Ovary (tissue), 9 donors: Measurements from ENCODE around the gene MRAP2. TPM values are rescaled to one million over a fixed set of nuclear protein-coding genes. Genes with fewer than 3 reads are reported as not detected.

Experiments
- DNase-seq, 5 donors: peaks; one replicate each; pipeline ENCODE4 v3.0.0-alpha.2; 2019 to 2020
- H3K27ac ChIP-seq, 2 donors: fragments of 200-600 bp; one replicate each; pipeline versions ENCODE4 v1.5.1 to v1.8.0; 2019 to 2022
- H3K27me3 ChIP-seq: fragments of 200-600 bp; one replicate; pipeline ENCODE4 v1.8.0; 2022
- H3K36me3 ChIP-seq: fragments of 200-600 bp; sonication (generic); one replicate; pipeline ENCODE4 v1.5.1; 2019
- H3K4me1 ChIP-seq: one replicate; pipeline ENCODE4 v1.8.1; 2013; ENCODE audit warnings: mild to moderate bottlenecking, moderate library complexity; ENCODE audit not compliant: insufficient read depth
- H3K4me3 ChIP-seq: fragments of 200-600 bp; sonication (generic); one replicate; pipeline ENCODE4 v1.5.1; 2017
- H3K9me3 ChIP-seq, 2 donors: fragments of 200-600 bp in 1 of 2; sonication (generic) in 1 of 2; one replicate each; pipeline versions ENCODE4 v1.5.1 to v1.8.1; 2013 to 2019; ENCODE audit warnings: mild to moderate bottlenecking in 1 of 2, moderate library complexity in 1 of 2
- CTCF ChIP-seq, 3 donors: fragments of 450-650 bp in 2 of 3; fragments of 200-600 bp in 1 of 3; IDR thresholded peaks; one replicate each; pipeline versions ENCODE4 v1.5.1 to v1.8.0; 2016 to 2022; ENCODE audit warnings: antibody characterized with exemption in 3 of 3, mild to moderate bottlenecking in 1 of 3
- EP300 ChIP-seq: sonication (generic); formaldehyde crosslinking; IDR thresholded peaks from one replicate; pipeline ENCODE4 v1.6.1; 2017; ENCODE audit warnings: antibody characterized with exemption
- POLR2A ChIP-seq: fragments of 450-650 bp; IDR thresholded peaks from one replicate; pipeline ENCODE4 v1.6.1; 2017; ENCODE audit warnings: antibody characterized with exemption, mild to moderate bottlenecking, moderate library complexity
- WGBS, 3 donors: extraction: QIAGEN DNeasy Blood & Tissue Kit in 1 of 3; methylation state at CpG; one replicate each; pipeline versions ENCODE4 v1.1.5 to v1.1.7; 2013 to 2017; 5-methylcytosine and 5-hydroxymethylcytosine counted together
- intact Hi-C, 4 donors: fragments of 100-400 bp; cut with DNase I; formaldehyde crosslinking; loops; one replicate each; pipeline versions ENCODE4 v1.11.0 to v1.15.1; 2022 to 2023
- polyA plus RNA-seq, 2 donors: library from polyadenylated mRNA; stranded (reverse); fragments of 200-250 nt in 1 of 2; fragments of 350-450 nt in 1 of 2; fragmentation: Illumina TruSeq in 1 of 2; extraction: RNeasy Lipid Tissue Mini Kit (QIAGEN cat#74804) in 1 of 2; gene quantifications; one replicate each; pipeline ENCODE4 v1.2.3, GENCODE V29; 2013 to 2014
- total RNA-seq, 7 donors: library from RNA; depleted of rRNA in 2 of 7; stranded (reverse); fragments of >200 nt in 2 of 7; fragmentation: NEBNext Ultra II Directional in 3 of 7; extraction: Animal tissue kit (Norgen Biotek cat#: 25700) in 3 of 7; gene quantifications; one replicate each; pipeline versions ENCODE4 v1.1.0 to v1.2.4, GENCODE V29; 2016 to 2023
- donor health status: DM: no; HTN: no; CAD: no; lungs with moderate emphysema.
- donor health status: DM: no; HTN: no; CAD: no.
- donor health status: Bipolar disorder and iron deficiency.
- donor health status: DM: yes; HTN: yes; CAD: no.
- donor health status: DM: no; HTN: no; CAD: no.
- donor health status: DM: yes; HTN: yes; CAD: no.

The MRAP2 gene
- total and polyA plus RNA-seq, 9 donors: 0.20 to 4.7 (median 1.2) TPM

GRCh38 chr6:84046755-84047154 lies 13.2 kb downstream of the MRAP2 start:
- no peak overlapping the region for H3K4me3 ChIP-seq
- no peaks in the 10 kb centered on the region for H3K36me3 ChIP-seq
- no peaks in the 10 kb centered on the region for H3K27me3 ChIP-seq
- no peak overlapping the region for H3K27ac ChIP-seq
- H3K4me1 ChIP-seq: peaks cover 8% of the 10 kb centered on the region
- DNase-seq: no peak
- WGBS, 3 donors: 0 to 100% (median 90%) methylated on average over 1 of the region's 1 CpG
- H3K9me3 ChIP-seq: no peaks in the 10 kb centered on the region
- TF ChIP-seq POLR2A (no peak), CTCF (IDR thresholded peaks at IDR 0.05) (no peak), EP300 (no peak)
- intact Hi-C loops: no loop called here

- WGBS, 3 donors: 92 to 98% (median 96%) methylated on average over 5 of the region's 5 CpGs
- no peak overlapping the region for H3K4me3 ChIP-seq
- no peak for DNase-seq
- H3K4me1 ChIP-seq: peaks cover 11% of the 10 kb centered on the region
- H3K27ac ChIP-seq: no peak overlapping the region
- intact Hi-C loops: no loop called here
- no peaks in the 10 kb centered on the region for H3K36me3 ChIP-seq
- TF ChIP-seq CTCF (IDR thresholded peaks at IDR 0.05) (no peak), POLR2A (no peak), EP300 (no peak)
- no peaks in the 10 kb centered on the region for H3K27me3 ChIP-seq
- no peaks in the 10 kb centered on the region for H3K9me3 ChIP-seq
These were observed 15.0 kb downstream of the MRAP2 start for GRCh38 chr6:84048588-84048987.

- Histone ChIP-seq H3K36me3 (no peaks in the 10 kb centered on the region), H3K4me3 (no peak overlapping the region), H3K4me1 (peaks cover 9% of the 10 kb centered on the region), H3K27ac (no peak overlapping the region), H3K27me3 (no peaks in the 10 kb centered on the region), H3K9me3 (no peaks in the 10 kb centered on the region)
- WGBS, 3 donors: 80 to 87% (median 83%) methylated on average over 5 of the region's 5 CpGs
- no peak for DNase-seq
- intact Hi-C loops: no loop called here
- no peak for TF ChIP-seq POLR2A
- TF ChIP-seq CTCF (IDR thresholded peaks at IDR 0.05): no peak
- no peak for TF ChIP-seq EP300
These were observed 16.8 kb downstream of the MRAP2 start for GRCh38 chr6:84050408-84050807.

- Histone ChIP-seq H3K27ac (peak overlapping the region in 1 of 2 donors; percentile 14), H3K4me1 (peaks cover 9% of the 10 kb centered on the region), H3K9me3 (no peaks in the 10 kb centered on the region), H3K4me3 (no peak overlapping the region), H3K36me3 (no peaks in the 10 kb centered on the region), H3K27me3 (no peaks in the 10 kb centered on the region)
- intact Hi-C loops: no loop called here
- 0 to 2% (median 1%) methylated on average over 7 of the region's 7 CpGs for WGBS, 3 donors
- peak; percentile 50 to 73 (median 61) for DNase-seq
- TF ChIP-seq POLR2A (no peak), EP300 (no peak), CTCF (IDR thresholded peaks at IDR 0.05) (no peak)
These were observed 18.8 kb downstream of the MRAP2 start for GRCh38 chr6:84052204-84052882.
